ENCODE data around the gene GATAD2B. TPM values are rescaled to one million over a fixed set of nuclear protein-coding genes. Genes with fewer than 3 reads are reported as not detected.

The GATAD2B gene
- 15.9 TPM for polyA plus RNA-seq (2013, experiment 1 of 2)
- polyA plus RNA-seq (2013, experiment 2 of 2) = 14.8 TPM

DNA sequence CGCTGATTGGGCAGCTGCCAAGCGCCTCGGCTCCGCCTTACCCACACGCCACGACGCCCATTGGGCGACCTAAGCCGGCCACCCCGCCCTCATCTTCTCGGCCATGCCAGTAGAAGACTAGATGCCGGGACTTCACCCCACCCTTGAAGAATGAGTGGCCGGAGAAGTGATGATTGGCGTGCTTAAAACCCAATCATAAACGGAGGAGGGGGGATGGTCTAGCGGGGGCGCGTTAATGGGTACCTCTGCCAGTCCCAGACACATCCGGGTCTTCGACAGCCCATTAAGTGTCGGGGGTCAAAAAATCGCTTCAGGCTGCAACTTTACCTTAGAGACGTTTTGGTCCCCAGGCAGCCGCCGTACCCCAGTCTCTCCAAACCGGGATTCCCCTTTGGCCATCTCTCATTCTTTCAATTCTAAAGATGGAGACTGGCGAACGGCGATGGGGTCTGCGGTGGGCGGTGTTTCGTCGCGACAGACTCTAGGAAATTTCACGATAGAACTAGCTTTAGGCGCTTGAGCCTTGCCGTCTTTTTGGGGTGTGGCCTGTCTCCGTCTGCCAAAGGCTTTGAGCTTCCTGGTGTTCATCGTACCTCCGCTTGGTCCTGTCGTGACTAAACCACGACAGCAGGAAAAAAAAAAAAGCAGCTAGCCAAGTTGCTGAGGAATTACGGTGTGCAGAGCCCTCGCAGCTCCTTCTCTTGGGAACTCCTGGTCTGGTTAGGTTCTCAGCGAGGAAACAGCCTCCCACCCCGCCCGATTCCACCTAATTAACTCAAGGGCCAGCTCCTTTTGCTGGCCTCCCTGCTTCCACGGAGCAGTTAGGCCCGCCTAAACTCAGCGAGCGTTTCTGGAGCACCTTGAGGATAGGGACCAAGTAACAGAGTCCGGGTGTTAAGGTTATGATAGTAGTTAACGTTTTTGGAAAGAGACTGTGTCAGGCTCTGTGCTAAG is at the start of gene GATAD2B:
TSS of gene GATAD2B (minus strand) at position 1 of the 954 bp plus-strand sequence. CDS start 94,625 bp downstream, outside the sequence.
- no peaks in the 10 kb centered on the region for H3K27me3 ChIP-seq (ENCODE audit: insufficient read depth, low read length, poor library complexity)
- peak within 1 kb of the TSS; percentile 94 for H3K4ac ChIP-seq (ENCODE audit: low read depth, low read length)
- H3K36me3 ChIP-seq (ENCODE audit: control insufficient read depth, insufficient read depth, low read length) = no peaks in the 10 kb centered on the region
- peak within 1 kb of the TSS; percentile 97 for H3K18ac ChIP-seq (ENCODE audit: low read length)
- H3K9ac ChIP-seq (ENCODE audit: low read length) = peak within 1 kb of the TSS; percentile 94
- peaks cover 6% of the 10 kb centered on the region for H3K79me1 ChIP-seq (ENCODE audit: low read length)
- H3K4me3 ChIP-seq (ENCODE audit: low read length) = peak within 1 kb of the TSS; percentile 79
- H3K27ac ChIP-seq (ENCODE audit: low read depth, low read length) = peak within 1 kb of the TSS; percentile 95
- H4K5ac ChIP-seq (ENCODE audit: low read length) = peak within 1 kb of the TSS; percentile 36
- H2AK5ac ChIP-seq (ENCODE audit: low read length) = no peak within 1 kb of the TSS
- peaks cover 10% of the 10 kb centered on the region for H3K4me1 ChIP-seq (ENCODE audit: control insufficient read depth, low read depth, low read length)
- peaks cover 33% of the 10 kb centered on the region for H3K79me2 ChIP-seq (ENCODE audit: control insufficient read depth, insufficient read depth, low read length)
- no CpG with 5 or more reads among the region's 53 CpGs for WGBS (ENCODE audit: extremely low coverage, insufficient coverage, low lambda C conversion rate)
- H4K8ac ChIP-seq (ENCODE audit: low read depth, low read length) = no peak within 1 kb of the TSS
- peak within 1 kb of the TSS; percentile 88 for H3K4me2 ChIP-seq (ENCODE audit: low read length)
- peak within 1 kb of the TSS; percentile 73 for H2BK5ac ChIP-seq (ENCODE audit: low read length)
- H3K56ac ChIP-seq (ENCODE audit: low read length) = peak within 1 kb of the TSS; percentile 95
- H2BK15ac ChIP-seq (replicated peaks; ENCODE audit: low read depth) = no peak within 1 kb of the TSS
- H2BK120ac ChIP-seq (ENCODE audit: low read depth, low read length) = peak within 1 kb of the TSS; percentile 79
- DNase-seq = peak; percentile 100
- no peak within 1 kb of the TSS for H3K23ac ChIP-seq (ENCODE audit: low read length)

DNA sequence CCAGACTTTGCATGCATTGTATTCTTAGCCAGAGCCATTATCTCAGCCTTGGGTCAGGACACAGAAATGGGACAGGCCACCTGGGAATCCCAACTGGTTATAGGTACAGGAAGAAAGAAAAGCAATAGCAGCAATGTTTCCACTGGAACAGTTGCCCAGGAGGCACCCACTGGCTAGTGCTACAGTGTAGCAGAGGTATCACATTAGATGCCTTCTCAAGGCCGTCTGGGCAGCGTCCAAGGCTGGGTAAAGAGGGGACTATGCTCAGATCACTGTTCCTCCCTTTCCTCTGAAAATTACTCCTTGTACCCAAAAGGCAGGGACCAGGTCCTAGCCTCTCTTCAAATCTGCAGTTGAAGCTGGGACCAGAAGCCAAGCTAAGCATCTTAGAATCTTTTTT is 47.6 kb upstream of the GATAD2B start:
- Histone ChIP-seq H4K8ac (ENCODE audit: low read depth, low read length) (no peak overlapping the region), H2BK15ac (replicated peaks; ENCODE audit: low read depth) (no peak overlapping the region), H2AK5ac (ENCODE audit: low read length) (no peak overlapping the region), H3K56ac (ENCODE audit: low read length) (no peak overlapping the region), H3K9ac (ENCODE audit: low read length) (no peak overlapping the region), H3K79me2 (ENCODE audit: control insufficient read depth, insufficient read depth, low read length) (no peaks in the 10 kb centered on the region), H3K79me1 (ENCODE audit: low read length) (peaks cover 2% of the 10 kb centered on the region), H3K23ac (ENCODE audit: low read length) (no peak overlapping the region), H3K36me3 (ENCODE audit: control insufficient read depth, insufficient read depth, low read length) (peaks cover 3% of the 10 kb centered on the region), H2BK120ac (ENCODE audit: low read depth, low read length) (no peak overlapping the region), H2BK5ac (ENCODE audit: low read length) (no peak overlapping the region), H3K18ac (ENCODE audit: low read length) (no peak overlapping the region), H3K4me3 (ENCODE audit: low read length) (no peak overlapping the region), H3K4me1 (ENCODE audit: control insufficient read depth, low read depth, low read length) (peaks cover 2% of the 10 kb centered on the region), H3K4me2 (ENCODE audit: low read length) (no peak overlapping the region), H3K4ac (ENCODE audit: low read depth, low read length) (no peak overlapping the region), H3K27me3 (ENCODE audit: insufficient read depth, low read length, poor library complexity) (no peaks in the 10 kb centered on the region), H3K27ac (ENCODE audit: low read depth, low read length) (no peak overlapping the region), H4K5ac (ENCODE audit: low read length) (no peak overlapping the region)
- DNase-seq = no peak
- no CpG with 5 or more reads among the region's 2 CpGs for WGBS (ENCODE audit: extremely low coverage, insufficient coverage, low lambda C conversion rate)

DNA sequence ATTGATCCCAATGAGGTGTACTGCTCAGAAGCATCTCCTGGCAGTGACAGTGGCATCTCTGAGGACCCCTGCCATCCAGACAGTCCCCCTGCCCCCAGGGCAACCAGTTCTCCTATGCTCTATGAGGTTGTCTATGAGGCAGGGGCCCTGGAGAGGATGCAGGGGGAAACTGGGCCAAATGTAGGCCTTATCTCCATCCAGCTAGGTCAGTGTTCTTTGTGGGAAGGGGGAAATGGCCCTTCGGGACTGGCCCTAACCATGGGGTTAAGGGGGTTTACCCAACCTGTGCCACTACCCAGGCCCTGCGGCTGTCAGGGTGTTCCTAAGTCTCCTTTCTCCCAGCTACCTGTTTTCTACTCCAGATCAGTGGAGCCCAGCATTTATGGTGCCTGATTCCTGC is 46.2 kb upstream of the GATAD2B start:
- no peak for DNase-seq
- Histone ChIP-seq H3K18ac (ENCODE audit: low read length) (no peak overlapping the region), H2BK120ac (ENCODE audit: low read depth, low read length) (no peak overlapping the region), H3K36me3 (ENCODE audit: control insufficient read depth, insufficient read depth, low read length) (no peaks in the 10 kb centered on the region), H4K5ac (ENCODE audit: low read length) (no peak overlapping the region), H4K8ac (ENCODE audit: low read depth, low read length) (no peak overlapping the region), H3K4me1 (ENCODE audit: control insufficient read depth, low read depth, low read length) (peaks cover 2% of the 10 kb centered on the region), H2AK5ac (ENCODE audit: low read length) (no peak overlapping the region), H3K4me3 (ENCODE audit: low read length) (no peak overlapping the region), H3K23ac (ENCODE audit: low read length) (no peak overlapping the region), H2BK15ac (replicated peaks; ENCODE audit: low read depth) (no peak overlapping the region), H3K79me1 (ENCODE audit: low read length) (peaks cover 2% of the 10 kb centered on the region), H3K9ac (ENCODE audit: low read length) (no peak overlapping the region), H3K79me2 (ENCODE audit: control insufficient read depth, insufficient read depth, low read length) (no peaks in the 10 kb centered on the region), H3K4me2 (ENCODE audit: low read length) (no peak overlapping the region), H2BK5ac (ENCODE audit: low read length) (no peak overlapping the region), H3K27ac (ENCODE audit: low read depth, low read length) (no peak overlapping the region), H3K27me3 (ENCODE audit: insufficient read depth, low read length, poor library complexity) (no peaks in the 10 kb centered on the region), H3K4ac (ENCODE audit: low read depth, low read length) (no peak overlapping the region), H3K56ac (ENCODE audit: low read length) (no peak overlapping the region)
- WGBS (ENCODE audit: extremely low coverage, insufficient coverage, low lambda C conversion rate) = no CpG with 5 or more reads among the region's 2 CpGs

DNA sequence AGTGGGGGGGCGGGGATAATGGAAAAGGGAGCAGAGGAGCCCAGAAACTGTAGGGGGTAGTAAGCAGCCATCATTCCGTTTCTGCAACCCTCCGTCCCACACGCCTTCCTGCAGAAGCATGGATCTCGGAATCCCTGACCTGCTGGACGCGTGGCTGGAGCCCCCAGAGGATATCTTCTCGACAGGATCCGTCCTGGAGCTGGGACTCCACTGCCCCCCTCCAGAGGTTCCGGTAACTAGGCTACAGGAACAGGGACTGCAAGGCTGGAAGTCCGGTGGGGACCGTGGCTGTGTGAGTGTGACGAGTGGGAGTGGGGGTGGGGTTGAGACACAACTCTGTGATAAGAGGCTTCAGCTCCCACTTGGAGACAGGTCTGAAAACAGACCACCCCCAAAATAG is 45.6 kb upstream of the GATAD2B start:
- H3K4me2 ChIP-seq (ENCODE audit: low read length) = peak overlapping the region; percentile 57
- no peak overlapping the region for H3K18ac ChIP-seq (ENCODE audit: low read length)
- DNase-seq = no peak
- peaks cover 2% of the 10 kb centered on the region for H3K79me1 ChIP-seq (ENCODE audit: low read length)
- H3K27me3 ChIP-seq (ENCODE audit: insufficient read depth, low read length, poor library complexity) = no peaks in the 10 kb centered on the region
- H2BK15ac ChIP-seq (replicated peaks; ENCODE audit: low read depth) = no peak overlapping the region
- H3K4ac ChIP-seq (ENCODE audit: low read depth, low read length) = peak overlapping the region; percentile 24
- no peak overlapping the region for H4K5ac ChIP-seq (ENCODE audit: low read length)
- WGBS (ENCODE audit: extremely low coverage, insufficient coverage, low lambda C conversion rate) = no CpG with 5 or more reads among the region's 13 CpGs
- H2AK5ac ChIP-seq (ENCODE audit: low read length) = peak overlapping the region; percentile 3
- no peak overlapping the region for H3K27ac ChIP-seq (ENCODE audit: low read depth, low read length)
- peak overlapping the region; percentile 82 for H3K56ac ChIP-seq (ENCODE audit: low read length)
- no peak overlapping the region for H3K4me3 ChIP-seq (ENCODE audit: low read length)
- no peak overlapping the region for H3K23ac ChIP-seq (ENCODE audit: low read length)
- H3K36me3 ChIP-seq (ENCODE audit: control insufficient read depth, insufficient read depth, low read length) = no peaks in the 10 kb centered on the region
- no peak overlapping the region for H2BK120ac ChIP-seq (ENCODE audit: low read depth, low read length)
- H3K9ac ChIP-seq (ENCODE audit: low read length) = peak overlapping the region; percentile 65
- no peak overlapping the region for H2BK5ac ChIP-seq (ENCODE audit: low read length)
- peaks cover 2% of the 10 kb centered on the region for H3K4me1 ChIP-seq (ENCODE audit: control insufficient read depth, low read depth, low read length)
- no peak overlapping the region for H4K8ac ChIP-seq (ENCODE audit: low read depth, low read length)
- no peaks in the 10 kb centered on the region for H3K79me2 ChIP-seq (ENCODE audit: control insufficient read depth, insufficient read depth, low read length)

DNA sequence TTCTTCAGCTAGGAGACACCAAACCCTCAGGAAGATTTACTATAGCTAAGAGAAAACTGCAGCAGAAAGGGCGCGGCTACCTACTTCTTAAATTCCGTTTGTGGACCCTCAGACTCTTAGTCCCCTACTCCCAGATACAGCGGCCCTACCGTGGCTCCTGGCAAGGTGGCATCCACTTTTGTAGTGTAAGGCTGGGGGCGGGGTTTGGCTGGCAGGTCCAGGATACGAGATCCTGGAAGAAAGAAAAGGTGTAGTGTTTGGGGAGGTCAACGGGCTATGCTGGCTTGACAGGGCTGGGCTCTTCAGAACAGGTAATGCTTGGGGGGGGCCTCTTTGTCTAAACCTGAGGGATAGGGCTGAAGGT is 45.2 kb upstream of the GATAD2B start:
- Histone ChIP-seq H3K4me3 (ENCODE audit: low read length) (no peak overlapping the region), H3K56ac (ENCODE audit: low read length) (peak overlapping the region; percentile 82), H3K27me3 (ENCODE audit: insufficient read depth, low read length, poor library complexity) (no peaks in the 10 kb centered on the region), H3K4me2 (ENCODE audit: low read length) (peak overlapping the region; percentile 57), H3K9ac (ENCODE audit: low read length) (peak overlapping the region; percentile 65), H3K18ac (ENCODE audit: low read length) (peak overlapping the region; percentile 8), H2AK5ac (ENCODE audit: low read length) (no peak overlapping the region), H2BK120ac (ENCODE audit: low read depth, low read length) (no peak overlapping the region), H2BK5ac (ENCODE audit: low read length) (no peak overlapping the region), H3K36me3 (ENCODE audit: control insufficient read depth, insufficient read depth, low read length) (no peaks in the 10 kb centered on the region), H3K4me1 (ENCODE audit: control insufficient read depth, low read depth, low read length) (peaks cover 2% of the 10 kb centered on the region), H3K79me2 (ENCODE audit: control insufficient read depth, insufficient read depth, low read length) (peaks cover 3% of the 10 kb centered on the region), H3K23ac (ENCODE audit: low read length) (no peak overlapping the region), H2BK15ac (replicated peaks; ENCODE audit: low read depth) (no peak overlapping the region), H3K79me1 (ENCODE audit: low read length) (peaks cover 2% of the 10 kb centered on the region), H3K27ac (ENCODE audit: low read depth, low read length) (no peak overlapping the region), H3K4ac (ENCODE audit: low read depth, low read length) (peak overlapping the region; percentile 24), H4K8ac (ENCODE audit: low read depth, low read length) (no peak overlapping the region), H4K5ac (ENCODE audit: low read length) (no peak overlapping the region)
- no CpG with 5 or more reads among the region's 8 CpGs for WGBS (ENCODE audit: extremely low coverage, insufficient coverage, low lambda C conversion rate)
- DNase-seq = no peak

Measured in mesendoderm (in vitro differentiated cells).